ENCODE results near the gene RNF138.

RNF138 gene

GRCh38 chr18:32177530-32177929 is 85.9 kb downstream of the RNF138 start:
- no peak for DNase-seq

All from activated CD8-positive, alpha-beta memory T cell treated with anti-CD3 and anti-CD28 coated beads for 24 hours (primary cell).